NCI-H345 treated with DMSO at 0.1 percent for 48 hours (cell line): Measurements from ENCODE around the gene TREML4.
A peak's percentile ranks its signal among the peaks of the same experiment; 100 is the strongest.

ENCODE experiments used
- DNase-seq: peaks from one replicate; lab custom pipeline; 2025; ENCODE audit not compliant: unreplicated experiment; lab: John Stamatoyannopoulos, UW

TREML4 gene

GRCh38 chr6:41283600-41283999, 55.5 kb downstream of the TREML4 start:
- DNase-seq, result no peak

GRCh38 chr6:41284726-41285125, 56.6 kb downstream of the TREML4 start:
- no peak for DNase-seq

GRCh38 chr6:41286544-41287346, 58.6 kb downstream of the TREML4 start, which contains the start of gene TREM1:
Gene TREM1, minus strand, starts transcription at chr6:41286682. Its CDS starts 27 bp downstream, at chr6:41286655.
- DNase-seq, result no peak

GRCh38 chr6:41288030-41288753, 60.0 kb downstream of the TREML4 start:
- peak; percentile 92 for DNase-seq
